ENCODE measurements around the gene MYH10.
"Not testable (repeated sequence)": the region's sequence is repeated elsewhere in the genome, so short reads cannot be mapped to it uniquely, and the experiment has no call there.

MYH10 gene

DNA sequence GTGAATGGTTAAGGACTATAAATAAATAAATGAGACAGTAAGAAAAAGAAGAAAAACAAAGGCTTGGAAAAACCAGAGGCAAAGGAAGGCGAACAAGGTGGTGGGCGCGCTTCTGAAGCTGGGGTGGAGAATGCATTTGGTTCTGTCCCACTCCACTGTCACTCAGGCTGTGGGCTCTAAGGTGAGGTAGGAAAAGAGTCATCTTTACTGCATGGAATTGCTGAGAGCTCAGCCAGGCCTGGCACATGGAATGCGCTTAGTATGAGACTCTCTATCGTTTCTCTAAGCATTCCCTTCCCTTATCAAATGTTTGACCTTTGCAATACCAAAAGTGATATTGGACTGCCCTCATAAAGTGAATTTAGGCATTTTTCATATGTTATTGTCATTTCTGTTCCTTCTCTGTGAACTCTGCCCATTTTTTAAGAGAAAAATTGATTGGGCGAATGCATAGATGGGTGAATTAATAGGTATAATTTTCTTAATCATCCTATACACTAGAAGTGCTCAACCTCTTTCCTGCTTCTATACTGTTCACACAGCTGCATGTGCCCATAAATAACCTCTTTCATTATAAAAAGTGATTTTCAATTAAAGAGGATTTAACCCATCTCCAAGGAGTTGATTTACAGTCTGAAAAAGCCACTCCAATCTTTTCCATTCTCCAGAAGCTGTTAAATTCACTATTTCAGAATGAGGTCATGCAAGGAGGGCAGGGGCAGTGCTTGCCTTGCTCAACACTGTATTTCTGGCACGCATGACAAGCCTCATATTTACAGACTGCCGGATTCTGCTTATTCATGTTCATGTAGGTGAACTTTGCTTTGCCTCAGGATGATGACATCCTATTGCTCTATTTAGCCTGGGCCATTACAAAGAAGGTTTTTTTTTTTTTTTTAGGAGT, 87.7 kb downstream of the MYH10 start:
- DNase-seq = no peak

DNA sequence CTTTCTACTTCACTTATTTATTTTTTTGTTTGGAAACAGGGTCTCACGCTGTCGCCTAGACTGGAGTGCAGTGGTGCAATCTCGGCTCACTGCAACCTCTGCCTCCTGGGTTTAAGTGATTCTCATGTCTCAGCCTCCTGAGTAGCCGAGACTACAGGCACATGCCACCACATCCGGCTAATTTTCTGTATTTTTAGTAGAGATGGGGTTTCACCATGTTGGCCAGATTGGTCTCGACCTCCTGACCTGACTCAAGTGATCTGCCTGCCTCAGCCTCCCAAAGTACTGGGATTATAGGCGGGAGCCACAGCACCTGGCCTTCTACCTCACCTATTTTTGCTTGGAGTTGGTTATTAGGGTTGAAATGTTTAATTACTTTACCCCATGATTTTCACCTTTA, 90.5 kb downstream of the MYH10 start:
- not testable (repeated sequence) for DNase-seq

DNA sequence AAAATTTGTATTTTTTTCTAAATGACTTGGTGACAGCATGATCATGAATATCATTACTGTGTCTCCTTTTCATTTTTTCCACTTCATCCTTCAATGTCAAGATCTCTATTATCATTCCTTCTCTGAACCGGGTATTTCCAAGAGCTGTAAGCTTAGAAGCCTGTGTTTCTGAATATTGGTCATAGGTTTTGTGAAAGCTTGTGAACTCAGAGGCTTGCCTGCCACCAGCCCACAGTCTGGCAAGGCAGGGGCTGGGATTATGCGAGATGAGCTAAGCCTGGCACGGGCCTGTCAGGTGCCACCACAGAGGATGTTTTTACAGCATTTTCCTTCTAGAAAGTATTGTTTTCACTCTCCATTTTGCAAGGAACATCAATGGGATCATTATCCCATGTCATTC, 92.8 kb downstream of the MYH10 start:
- DNase-seq = no peak

DNA sequence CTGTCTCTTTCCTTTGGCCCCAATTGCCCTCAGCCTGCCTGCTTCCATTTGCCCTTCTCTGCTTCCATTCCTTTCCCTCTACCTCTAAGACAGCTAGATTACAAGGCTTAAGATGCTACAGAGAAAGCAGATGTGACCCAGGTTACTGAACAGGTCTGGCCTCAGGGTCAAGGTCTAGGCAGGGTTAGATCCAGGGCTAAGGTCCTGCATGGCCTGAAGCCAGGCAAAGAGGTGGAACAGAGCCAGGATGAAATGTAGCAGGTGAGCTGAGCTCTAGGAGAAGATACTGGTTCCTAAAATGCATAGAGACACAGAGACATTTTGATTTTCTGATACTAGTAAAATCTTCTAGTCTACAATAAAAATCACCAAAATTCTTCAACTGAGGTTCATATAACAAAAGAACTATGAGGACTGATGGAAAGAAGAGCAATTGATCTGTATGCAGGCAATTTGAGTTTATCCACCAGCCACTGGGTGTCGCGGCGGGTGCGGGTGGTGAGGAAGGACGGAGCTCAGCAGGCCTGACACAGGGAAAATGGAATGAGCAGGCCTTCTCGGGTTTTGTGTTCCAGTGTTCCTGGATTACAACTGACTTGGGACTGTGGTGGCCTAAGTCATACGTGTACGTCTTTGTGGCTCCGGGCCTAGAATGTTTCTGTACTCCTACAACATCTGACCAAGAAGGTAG, 95.9 kb downstream of the MYH10 start:
- no peak for DNase-seq

DNA sequence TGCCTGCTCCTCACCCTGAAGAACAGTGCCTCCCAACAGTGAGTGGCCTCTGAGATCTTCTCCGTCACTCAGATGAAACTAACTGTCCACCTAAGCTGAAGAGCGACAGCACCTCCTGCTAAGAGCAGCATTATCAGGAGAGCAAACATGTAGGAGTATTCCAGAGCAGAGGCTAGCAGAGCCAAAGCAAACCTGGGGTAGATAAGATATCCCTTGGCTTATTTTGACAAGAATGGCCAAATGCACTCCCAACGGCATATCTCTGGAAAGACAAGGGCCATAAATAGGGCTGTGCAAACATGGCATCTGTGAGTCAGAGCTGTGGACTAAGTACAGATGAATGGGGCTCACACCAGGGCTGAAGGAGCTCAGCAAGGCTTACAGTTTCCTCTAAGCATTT, 98.5 kb downstream of the MYH10 start:
- DNase-seq = no peak

DNA sequence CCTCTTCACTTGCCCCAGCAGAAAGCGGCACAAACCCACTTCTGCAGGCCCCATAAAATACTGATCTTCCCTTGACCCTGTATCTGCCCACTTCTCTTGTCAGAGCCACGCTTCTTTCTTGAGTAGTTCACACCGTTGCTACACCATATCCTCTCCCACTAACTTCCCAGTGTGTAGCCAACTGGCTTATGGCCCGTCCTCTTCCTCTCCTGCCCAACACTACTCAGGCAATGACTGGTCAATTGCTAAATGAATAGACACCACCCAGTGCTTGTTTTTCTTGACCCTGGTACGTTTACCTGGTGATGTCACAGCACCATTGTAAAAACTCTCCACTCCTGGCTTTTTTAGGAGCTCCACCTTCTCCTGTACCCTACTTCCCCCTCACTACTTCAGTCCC, 107.9 kb downstream of the MYH10 start:
- DNase-seq = no peak

DNA sequence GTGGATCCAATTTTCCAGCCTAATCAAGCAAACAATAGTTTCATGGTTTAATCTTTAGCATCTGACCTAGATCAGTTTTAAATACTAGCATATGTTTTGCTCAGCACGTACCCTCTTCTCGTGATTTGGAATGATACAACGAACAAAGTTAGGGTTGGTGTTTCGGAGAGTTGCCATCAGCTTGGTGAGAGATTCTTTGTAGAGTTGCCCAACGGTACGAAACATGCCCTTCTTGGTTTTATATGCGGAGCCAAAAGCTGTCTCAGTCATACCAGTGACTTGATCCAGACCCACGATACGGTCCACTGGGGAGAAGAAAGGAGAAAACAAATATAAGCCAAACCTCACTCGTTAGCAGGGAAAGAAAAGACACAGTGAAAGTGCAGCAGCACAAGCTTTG, 109.5 kb downstream of the MYH10 start:
- no peak for DNase-seq

DNA sequence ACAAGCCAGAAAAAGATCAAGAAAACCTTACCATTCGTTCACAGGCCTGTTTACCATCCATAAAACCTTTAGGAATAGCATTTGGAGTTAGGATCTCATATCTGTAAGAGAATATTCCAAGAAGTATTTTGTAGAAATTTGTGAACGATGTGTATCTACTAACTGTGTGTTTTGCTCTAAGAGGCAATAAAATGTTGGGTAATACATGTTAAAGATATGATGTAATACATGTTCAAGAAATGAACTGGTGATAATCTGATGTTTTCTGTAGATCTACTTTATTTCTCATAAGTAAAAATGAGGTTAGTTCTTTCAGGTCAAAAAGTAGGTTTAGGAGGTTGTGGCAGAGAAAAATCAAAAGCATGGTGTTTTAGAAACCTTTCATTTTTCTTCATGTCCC, 111.7 kb downstream of the MYH10 start:
- no peak for DNase-seq

DNA sequence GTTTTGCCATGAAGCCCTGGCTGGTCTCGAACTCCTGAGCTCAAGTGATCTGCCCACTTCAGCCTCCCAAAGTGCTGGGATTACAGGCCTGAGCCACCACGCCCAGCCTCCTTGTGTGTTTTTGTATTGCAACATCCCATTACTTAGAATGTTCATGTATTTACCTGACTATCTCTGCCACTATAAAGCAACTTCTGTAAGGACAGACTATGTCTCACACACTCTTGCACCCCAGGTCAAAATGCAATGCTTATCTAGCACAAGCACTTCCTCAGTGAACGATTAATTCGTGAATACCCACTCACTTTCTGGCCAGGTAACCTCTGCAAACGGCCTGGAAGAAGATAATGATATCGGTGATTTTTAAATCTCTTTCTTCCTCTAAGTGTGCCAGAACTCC, 112.2 kb downstream of the MYH10 start:
- no peak for DNase-seq

DNA sequence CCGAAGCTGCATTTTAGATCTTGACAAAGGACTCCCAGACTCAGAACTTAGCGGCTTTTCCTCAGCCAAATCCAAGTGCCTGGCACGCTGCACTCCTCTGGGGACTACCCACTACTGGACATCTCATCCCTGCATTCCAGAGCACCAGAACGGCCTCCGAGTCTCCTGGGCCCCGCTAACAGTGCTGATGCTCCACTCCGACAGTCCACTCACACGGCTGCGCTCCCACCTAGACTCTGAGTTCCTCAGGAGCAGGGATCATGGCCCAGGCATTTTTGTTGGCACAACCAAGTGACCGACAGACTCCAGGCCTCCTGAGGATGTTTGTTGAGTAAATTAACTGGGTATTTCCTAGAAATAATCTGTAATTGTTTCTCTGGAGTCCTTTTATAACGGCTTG, 115.7 kb downstream of the MYH10 start:
- DNase-seq = no peak

DNA sequence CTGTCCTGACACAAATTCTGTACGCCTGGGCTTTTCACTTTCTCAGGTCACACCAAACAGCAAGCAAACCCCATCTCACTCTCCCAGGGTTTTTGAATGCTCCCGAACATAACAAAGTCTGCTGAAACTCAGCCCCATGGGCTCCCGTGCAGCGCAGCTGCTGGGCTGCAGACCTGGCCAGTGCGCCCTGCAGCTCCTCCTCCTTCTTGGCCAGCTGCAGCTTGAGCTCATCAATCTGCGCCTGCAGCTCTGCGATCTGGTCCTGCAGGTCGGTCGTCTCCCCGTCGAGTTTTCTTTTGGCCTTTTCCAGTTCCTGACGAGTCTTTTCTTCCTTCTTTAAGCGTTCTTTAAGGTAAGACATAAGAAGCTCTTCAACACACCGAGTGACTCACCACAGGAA, 124.4 kb downstream of the MYH10 start:
- DNase-seq = no peak

DNA sequence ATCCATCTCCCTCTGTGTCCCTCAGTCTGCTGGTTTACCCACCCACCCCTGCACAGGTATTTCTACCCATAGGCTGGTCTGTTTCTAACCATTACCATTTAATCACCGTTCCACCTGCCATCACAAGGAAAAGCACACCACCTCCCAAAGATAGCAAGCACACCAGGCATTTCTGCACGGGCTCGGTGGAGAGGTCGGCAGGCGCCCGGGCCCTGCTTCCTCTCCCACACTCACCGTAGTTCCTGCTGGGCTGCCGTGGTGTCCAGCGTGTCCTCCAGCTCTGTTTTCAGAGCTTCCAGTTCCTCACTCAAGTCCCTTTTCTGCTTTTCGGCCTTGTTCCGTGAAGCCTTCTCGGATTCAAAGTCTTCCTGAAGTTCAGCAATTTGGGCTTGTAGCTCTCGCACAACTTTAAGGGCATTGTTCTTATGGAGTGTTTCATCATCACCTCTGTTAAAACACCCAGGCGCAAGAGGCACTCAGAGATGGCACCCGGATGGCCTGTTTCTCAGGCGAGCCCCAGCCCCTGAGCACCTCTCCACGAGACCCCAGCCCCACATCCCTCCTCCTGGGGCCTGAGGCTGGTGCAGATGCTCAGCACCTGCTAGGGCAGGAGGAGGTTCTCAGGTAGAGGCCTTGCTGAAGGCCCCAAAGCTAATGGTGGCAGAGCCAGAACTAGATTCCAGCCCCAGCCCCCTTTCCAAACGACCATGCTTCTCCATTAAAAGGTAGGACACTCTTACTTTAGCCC, 125.9 kb downstream of the MYH10 start:
- no peak for DNase-seq

DNA sequence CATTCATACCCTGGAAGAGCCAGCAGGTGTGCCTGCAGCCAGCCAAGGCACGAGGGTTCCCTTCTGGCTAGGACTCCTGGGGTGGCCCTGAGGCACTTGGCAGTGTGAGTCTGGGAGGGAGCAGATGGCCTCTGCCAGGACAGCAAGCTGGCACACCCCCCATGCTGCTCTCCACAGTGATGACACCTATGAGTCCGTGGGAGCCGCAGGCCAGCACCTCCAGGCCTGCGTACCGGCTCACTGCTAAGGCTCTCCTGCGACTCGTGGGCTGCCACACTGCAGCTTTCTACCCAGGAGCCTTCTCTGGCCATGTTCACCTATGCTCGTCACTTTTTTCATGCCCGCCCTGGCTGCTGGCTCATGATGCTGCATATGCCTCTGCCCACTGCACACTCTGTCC, 126.7 kb downstream of the MYH10 start:
- no peak for DNase-seq

DNA sequence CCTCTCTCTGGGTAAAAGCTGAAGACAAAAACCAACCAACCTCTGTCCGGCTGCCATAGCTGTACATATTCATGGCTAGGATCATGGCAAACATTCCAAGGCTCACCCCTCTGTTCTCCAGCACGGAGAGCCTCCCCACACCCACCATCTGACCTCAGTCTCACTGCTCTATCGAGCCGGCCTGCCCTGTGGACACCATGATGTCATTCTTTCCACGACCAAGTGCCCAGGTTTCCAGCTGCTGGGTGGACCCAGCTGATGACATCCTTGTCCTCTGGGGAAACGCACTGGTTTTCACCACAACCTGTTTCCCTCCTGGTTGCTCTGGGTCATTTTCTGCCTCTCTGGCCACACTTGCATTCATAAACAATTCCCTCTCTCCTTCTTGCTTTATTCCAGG, 127.2 kb downstream of the MYH10 start:
- no peak for DNase-seq

DNA sequence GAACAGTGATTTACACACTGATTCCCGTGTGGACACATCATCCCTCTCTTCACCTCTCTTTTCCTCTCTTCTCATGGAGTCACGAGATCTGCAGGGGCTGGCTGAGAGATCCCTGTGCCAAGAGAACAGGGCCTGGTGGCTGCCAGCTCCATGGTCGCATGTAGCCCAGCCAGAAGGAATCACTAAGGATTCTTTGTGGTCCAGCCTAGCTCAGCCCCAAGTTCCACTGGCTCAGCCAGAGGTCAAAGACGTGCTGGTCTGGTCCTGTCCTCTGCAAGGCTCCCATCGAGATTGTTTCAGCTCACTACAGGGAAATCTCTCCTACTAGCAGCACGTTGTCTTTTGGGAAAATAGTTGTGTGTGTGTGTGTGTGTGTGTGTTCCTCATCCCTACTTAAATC, 128.4 kb downstream of the MYH10 start:
- DNase-seq = no peak

DNA sequence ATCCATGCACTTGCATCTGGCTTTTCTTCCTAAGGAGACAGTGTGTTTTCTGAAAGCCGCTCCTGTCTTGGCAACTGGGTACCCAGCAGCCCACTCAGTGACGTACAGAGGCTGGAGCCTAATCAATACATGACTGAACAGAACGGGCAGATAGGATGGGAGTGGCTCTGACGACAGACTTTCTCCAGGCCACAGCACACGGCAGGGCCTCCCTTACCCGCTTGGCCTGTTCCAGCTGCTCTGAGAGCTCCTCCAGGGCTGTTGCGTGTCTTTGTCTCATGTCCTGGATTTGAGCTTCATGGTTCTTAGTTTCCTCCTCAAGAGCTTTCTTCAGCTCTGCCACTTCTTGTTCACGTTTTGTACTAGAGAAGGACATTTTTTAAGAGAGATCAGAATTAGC, 129.9 kb downstream of the MYH10 start:
- no peak for DNase-seq

DNA sequence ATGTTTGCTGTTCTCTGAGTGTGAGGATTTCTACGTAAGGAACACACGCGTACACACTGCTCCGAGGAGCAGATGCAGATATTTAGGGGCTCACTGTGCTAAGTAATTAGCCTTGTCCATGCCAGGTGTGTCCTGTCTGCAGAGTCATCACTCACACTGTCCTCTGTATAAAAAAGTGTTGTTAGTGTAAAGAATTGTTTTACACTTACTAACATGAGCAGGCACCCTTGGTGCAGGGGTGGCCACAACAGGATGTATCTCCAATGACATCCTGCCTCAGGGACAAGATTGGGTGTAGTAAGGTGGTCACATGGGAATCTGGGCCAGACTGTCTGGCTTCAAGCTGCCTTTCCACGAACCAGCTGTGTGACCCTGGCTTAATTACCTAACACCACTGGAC, 130.9 kb downstream of the MYH10 start:
- no peak for DNase-seq

DNA sequence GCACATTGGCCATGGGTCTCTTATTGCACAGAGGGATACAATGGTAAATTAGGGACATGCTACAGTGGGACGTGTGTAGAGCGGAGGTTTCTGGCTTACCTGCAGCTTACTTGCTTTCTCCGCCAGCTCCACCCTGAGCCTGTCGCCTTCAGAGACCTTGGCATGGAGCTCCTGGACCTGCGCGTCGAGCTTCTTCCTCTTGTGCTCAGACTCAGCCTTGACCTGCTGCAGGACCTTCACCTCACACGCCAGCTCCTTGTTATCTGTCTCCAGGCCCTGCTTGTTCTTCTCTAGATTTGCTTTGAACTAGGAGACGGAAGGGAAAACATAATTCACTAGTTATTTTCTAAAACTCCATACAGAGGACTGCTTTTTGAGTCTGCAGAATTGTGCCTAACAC, 131.4 kb downstream of the MYH10 start:
- DNase-seq = no peak

DNA sequence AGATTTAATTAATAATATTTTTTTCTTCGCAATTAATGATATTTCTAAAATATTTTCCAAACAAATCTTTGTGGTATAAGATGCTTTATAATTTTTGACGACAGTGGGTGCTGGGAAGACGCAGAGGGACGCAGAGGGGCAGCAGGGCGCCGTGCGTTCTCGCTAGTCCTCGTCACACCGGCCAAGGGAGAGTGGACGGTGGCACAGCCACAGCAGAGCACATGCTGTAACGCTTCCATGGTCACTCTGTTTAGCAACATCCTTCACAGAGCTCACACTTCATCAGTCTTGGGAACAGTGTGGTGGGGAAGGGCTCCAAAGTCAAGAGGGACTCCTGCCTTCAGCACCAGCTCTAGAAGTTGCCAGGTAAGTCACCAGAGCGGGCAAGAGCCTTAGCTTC, 134.4 kb downstream of the MYH10 start:
- no peak for DNase-seq

DNA sequence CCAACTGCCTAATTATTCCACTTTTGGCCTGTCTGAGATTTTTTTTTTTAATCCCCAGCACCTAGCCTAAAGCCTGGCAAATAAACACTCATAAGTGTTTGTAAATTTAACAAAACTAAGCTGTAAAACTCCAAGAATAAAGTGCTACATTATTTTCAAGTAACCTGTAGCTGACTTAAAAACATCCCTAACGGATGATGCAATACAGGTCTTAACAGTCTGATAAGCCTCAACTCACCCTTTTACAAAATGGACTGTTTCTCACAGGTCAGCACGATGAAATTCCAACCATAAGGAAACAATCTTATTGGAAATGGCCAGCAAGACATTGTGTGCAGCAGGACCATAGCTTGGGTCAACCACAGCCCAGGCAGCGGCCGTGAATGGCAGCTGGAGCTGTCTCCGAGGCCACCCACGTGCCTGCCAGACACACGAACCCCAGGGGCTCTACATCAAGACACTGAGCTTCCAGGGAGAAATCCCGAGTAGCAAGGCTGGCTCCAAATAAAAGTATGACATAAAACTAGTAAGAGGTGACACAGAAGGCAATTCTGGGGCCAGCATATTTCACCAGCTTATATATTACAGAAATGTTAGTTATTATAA, 135.9 kb downstream of the MYH10 start:
- no peak for DNase-seq

DNA sequence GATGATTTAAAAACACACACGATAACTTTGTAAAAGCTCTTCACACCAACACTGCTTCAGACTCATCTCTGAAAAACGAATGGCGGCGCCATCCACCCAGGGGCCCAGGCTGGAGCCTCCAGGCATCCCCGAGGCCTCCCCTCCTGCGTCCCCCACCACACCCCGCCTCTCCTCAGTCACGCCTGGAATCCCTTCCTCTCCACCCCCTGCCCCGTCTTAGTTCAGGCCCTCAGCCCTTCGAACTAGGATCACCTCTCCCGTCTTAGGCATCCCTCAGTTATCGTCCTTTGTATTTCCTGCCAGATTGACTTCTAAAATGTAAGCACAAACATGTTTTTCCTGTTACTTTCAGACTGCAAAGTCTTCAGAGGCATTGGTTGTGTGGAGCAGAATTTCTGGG, 136.5 kb downstream of the MYH10 start:
- no peak for DNase-seq

DNA sequence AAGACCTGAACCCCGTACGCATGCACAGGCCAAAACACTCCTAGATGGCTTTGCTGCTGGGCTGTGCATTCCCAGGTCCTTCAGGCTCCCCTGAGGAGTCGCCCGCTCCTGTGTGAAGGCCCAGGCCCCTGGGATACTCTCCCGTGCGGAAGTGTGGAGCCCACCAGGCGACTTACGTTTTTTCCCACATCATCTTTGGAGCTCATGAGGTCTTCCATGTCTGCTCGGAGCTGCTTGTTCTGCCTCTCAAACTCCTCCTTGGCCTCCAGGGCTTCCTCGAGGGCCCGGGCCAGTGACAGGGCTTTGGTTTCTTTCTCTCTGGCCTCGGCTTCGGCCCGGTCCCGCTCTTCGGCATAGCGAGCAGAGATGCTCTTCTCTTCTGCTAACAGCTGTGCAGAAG, 138.4 kb downstream of the MYH10 start:
- DNase-seq = no peak

DNA sequence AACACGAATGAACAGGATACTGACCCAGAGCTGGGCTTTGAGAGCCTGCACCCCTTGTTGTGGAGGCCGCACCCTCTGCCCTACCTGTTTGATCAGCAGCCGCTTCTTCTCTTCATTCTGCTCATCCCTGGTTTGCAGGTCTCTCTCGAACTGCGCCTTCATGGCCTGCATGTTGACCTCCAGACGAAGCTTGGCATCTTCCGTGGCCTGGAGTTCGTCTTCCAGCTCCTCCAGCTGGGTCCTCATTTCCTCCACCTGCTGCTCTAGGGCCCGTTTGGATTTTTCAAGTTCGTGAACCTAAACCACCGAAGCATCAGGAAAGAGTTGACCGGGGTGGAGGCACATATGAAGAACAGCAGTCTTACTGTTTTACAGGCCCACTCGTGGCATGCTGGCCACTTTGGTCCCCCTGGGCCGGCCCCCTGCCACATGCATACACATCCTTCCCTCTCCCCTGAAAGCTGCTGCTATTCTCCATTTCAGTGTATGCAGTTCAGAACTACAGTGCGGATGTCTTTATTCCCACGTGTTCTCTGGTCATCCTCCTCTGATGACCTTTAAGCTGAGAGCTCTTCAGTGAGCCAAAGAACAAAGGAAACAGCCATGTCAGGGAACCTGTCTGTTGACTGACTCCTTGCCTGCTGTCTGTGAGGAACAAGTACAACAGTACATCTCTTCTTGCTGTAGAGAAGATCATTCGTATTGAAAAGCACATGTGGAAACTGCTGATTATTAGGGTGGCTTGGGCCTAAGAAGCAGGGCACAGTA, 140.1 kb downstream of the MYH10 start:
- DNase-seq = no peak

Data from Kasumi-1 (cell line).